Neural cell (in vitro differentiated cells): ENCODE measurements around the gene ADAD2. TPM values are rescaled to one million over a fixed set of nuclear protein-coding genes. Genes with fewer than 3 reads are reported as not detected.

Experiments
- H2AFZ ChIP-seq: fragments of 200-600, 300-800 bp; sonication (generic), shearing (Covaris generic); 2 replicates; pipeline ENCODE4 v1.6.0; 2014; ENCODE audit warnings: low read depth, mild to moderate bottlenecking, antibody characterized with exemption, low read length, moderate library complexity
- H3F3A ChIP-seq: fragments of 200-600 bp; shearing (Covaris generic); 2 replicates; pipeline ENCODE4 v1.6.1; 2016; ENCODE audit warnings: mild to moderate bottlenecking, moderate library complexity, mixed read lengths, antibody characterized with exemption, low read length; ENCODE audit not compliant: insufficient read depth, poor library complexity, severe bottlenecking
- H3K27ac ChIP-seq: fragments of 200-600, 300-800 bp; sonication (generic), shearing (Covaris generic); 2 replicates; pipeline ENCODE4 v1.5.1; 2014; ENCODE audit warnings: mild to moderate bottlenecking, low read length, moderate library complexity
- H3K27me3 ChIP-seq: fragments of 300-800, 200-600 bp; sonication (generic), shearing (Covaris generic); 2 replicates; pipeline ENCODE4 v1.6.0; 2014; ENCODE audit warnings: mild to moderate bottlenecking, low read depth, low read length, moderate library complexity; ENCODE audit not compliant: insufficient read depth
- H3K36me3 ChIP-seq: fragments of 300-800, 200-600 bp; sonication (generic), shearing (Covaris generic); 2 replicates; pipeline ENCODE4 v1.5.1; 2014; ENCODE audit warnings: mild to moderate bottlenecking, antibody characterized with exemption, low read length, moderate library complexity; ENCODE audit not compliant: insufficient read depth
- H3K4me2 ChIP-seq: fragments of 300-800, 200-600 bp; sonication (generic), shearing (Covaris generic); 2 replicates; pipeline ENCODE4 v1.6.0; 2014; ENCODE audit warnings: mild to moderate bottlenecking, low read length
- H3K4me3 ChIP-seq: fragments of 300-800, 200-600 bp; sonication (generic), shearing (Covaris generic); 2 replicates; pipeline ENCODE4 v1.5.1; 2014; ENCODE audit warnings: mild to moderate bottlenecking, low read length, moderate library complexity
- H3K79me2 ChIP-seq: fragments of 200-600 bp; shearing (Covaris generic); replicated peaks from 2 replicates; pipeline ENCODE4 v1.6.0; 2014; ENCODE audit warnings: mild to moderate bottlenecking, low read length, moderate library complexity; ENCODE audit not compliant: insufficient read depth
- H3K9ac ChIP-seq: fragments of 300-800, 200-600 bp; sonication (generic), shearing (Covaris generic); 2 replicates; pipeline ENCODE4 v1.6.1; 2016; ENCODE audit warnings: mild to moderate bottlenecking, low read length, mixed read lengths
- H3K9me2 ChIP-seq: fragments of 200-600 bp; shearing (Covaris generic); 2 replicates; pipeline ENCODE4 v1.6.1; 2016; ENCODE audit warnings: mild to moderate bottlenecking, low read length, mixed read lengths; ENCODE audit not compliant: insufficient read depth
- H3K9me3 ChIP-seq: fragments of 200-600, 300-800 bp; sonication (generic), shearing (Covaris generic); 2 replicates; pipeline ENCODE4 v1.6.1; 2016; ENCODE audit warnings: mild to moderate bottlenecking, mixed run types, low read length, moderate library complexity, mixed read lengths
- H4K20me1 ChIP-seq: fragments of 200-600 bp; shearing (Covaris generic); 2 replicates; pipeline ENCODE4 v1.6.1; 2016; ENCODE audit warnings: mild to moderate bottlenecking, mixed run types; ENCODE audit not compliant: insufficient read depth
- EP300 ChIP-seq: fragments of 450-650 bp; conservative IDR thresholded peaks from 2 replicates; pipeline ENCODE4 v1.6.1; 2014; ENCODE audit warnings: antibody characterized with exemption, mild to moderate bottlenecking, moderate library complexity; ENCODE audit not compliant: poor library complexity, severe bottlenecking
- EZH2 ChIP-seq: fragments of 200-600, 300-800 bp; shearing (Covaris generic), sonication (generic); IDR thresholded peaks from 2 replicates; pipeline ENCODE4 v1.6.1; 2014; ENCODE audit warnings: antibody characterized with exemption, low read length, borderline replicate concordance, mild to moderate bottlenecking; ENCODE audit not compliant: insufficient read depth, poor library complexity, severe bottlenecking
- MXI1 ChIP-seq: fragments of 450-650 bp; conservative IDR thresholded peaks from 2 replicates; pipeline ENCODE4 v1.6.1; 2014; ENCODE audit warnings: antibody characterized with exemption, mild to moderate bottlenecking; ENCODE audit not compliant: poor library complexity, severe bottlenecking
- POLR2AphosphoS5 ChIP-seq: IDR thresholded peaks from 2 replicates; pipeline ENCODE4 v1.6.1; 2012
- RAD21 ChIP-seq: fragments of 450-650 bp; conservative IDR thresholded peaks from 2 replicates; pipeline ENCODE4 v1.6.1; 2014; ENCODE audit warnings: antibody characterized with exemption, mild to moderate bottlenecking, moderate library complexity
- SMC3 ChIP-seq: fragments of 450-650 bp; conservative IDR thresholded peaks from 2 replicates; pipeline ENCODE4 v1.6.1; 2014; ENCODE audit warnings: antibody characterized with exemption, mild to moderate bottlenecking, moderate library complexity; ENCODE audit not compliant: poor library complexity
- TAF1 ChIP-seq: IDR thresholded peaks from 2 replicates; pipeline ENCODE4 v1.6.1; 2012; ENCODE audit warnings: low read depth
- polyA plus RNA-seq: library from polyadenylated mRNA; depleted of rRNA; stranded (reverse); fragments of >200 nt; gene quantifications from 2 replicates; pipeline ENCODE4 v1.2.3, GENCODE V29; 2014
- TF ChIP-seq, protein P1 (sequence below): IDR thresholded peaks from 2 replicates; pipeline ENCODE4 v1.6.1; 2012; ENCODE audit warnings: borderline replicate concordance
- TF ChIP-seq, protein P2 (sequence below): fragments of 450-650 bp; IDR thresholded peaks from 2 replicates; pipeline ENCODE4 v1.5.1; 2014; ENCODE audit warnings: antibody characterized with exemption, mild to moderate bottlenecking, moderate library complexity; ENCODE audit not compliant: poor library complexity, severe bottlenecking

ADAD2 gene
- polyA plus RNA-seq, 1 donor from 2014 or later = not detected

DNA sequence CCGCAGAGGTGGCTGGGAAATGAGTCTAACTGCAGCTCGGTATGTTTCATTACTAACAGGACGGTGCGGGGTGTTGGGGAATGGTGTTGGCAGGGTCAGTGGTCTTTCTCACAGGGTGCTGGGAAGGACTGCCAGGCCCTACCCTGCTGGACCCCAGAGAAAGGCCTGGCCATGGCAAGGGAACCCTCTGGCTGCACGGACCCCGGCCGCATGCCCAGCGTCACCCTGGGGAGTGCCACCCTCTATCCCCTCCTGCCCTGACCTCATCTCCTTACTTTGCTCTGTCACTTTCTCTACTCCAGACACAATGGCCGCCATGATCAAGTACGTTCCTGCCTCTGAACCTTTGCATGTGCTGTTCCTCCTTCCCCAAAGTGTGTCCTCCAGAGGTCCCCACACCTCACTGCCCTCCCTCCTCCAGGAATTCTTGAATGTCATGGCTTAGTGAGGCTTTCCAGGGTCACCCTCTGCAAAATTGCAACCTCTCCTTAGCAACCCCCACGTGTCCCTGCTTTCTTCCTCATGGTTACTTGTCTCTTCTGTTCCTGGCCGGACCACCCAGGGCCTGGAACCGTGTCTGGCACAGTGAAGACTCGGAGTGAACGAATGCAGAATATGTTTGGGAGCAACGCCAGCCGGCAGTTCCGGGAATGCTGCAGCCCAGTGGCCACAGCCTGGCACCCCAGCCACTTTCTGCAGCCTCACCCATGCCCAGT, 15.2 kb downstream of the ADAD2 start:
- H3K79me2 ChIP-seq = no peaks in the 10 kb centered on the region
- no peaks in the 10 kb centered on the region for H4K20me1 ChIP-seq
- H3K27me3 ChIP-seq = no peaks in the 10 kb centered on the region
- H2AFZ ChIP-seq = no peak overlapping the region
- no peak overlapping the region for H3K27ac ChIP-seq
- H3K4me3 ChIP-seq = no peak overlapping the region
- H3K36me3 ChIP-seq = no peaks in the 10 kb centered on the region
- no peak overlapping the region for H3K4me2 ChIP-seq
- no peak overlapping the region for H3K9ac ChIP-seq
- no peaks in the 10 kb centered on the region for H3K9me3 ChIP-seq
- no peaks in the 10 kb centered on the region for H3K9me2 ChIP-seq
- H3F3A ChIP-seq = no peaks in the 10 kb centered on the region
- TF ChIP-seq, protein P1, sequence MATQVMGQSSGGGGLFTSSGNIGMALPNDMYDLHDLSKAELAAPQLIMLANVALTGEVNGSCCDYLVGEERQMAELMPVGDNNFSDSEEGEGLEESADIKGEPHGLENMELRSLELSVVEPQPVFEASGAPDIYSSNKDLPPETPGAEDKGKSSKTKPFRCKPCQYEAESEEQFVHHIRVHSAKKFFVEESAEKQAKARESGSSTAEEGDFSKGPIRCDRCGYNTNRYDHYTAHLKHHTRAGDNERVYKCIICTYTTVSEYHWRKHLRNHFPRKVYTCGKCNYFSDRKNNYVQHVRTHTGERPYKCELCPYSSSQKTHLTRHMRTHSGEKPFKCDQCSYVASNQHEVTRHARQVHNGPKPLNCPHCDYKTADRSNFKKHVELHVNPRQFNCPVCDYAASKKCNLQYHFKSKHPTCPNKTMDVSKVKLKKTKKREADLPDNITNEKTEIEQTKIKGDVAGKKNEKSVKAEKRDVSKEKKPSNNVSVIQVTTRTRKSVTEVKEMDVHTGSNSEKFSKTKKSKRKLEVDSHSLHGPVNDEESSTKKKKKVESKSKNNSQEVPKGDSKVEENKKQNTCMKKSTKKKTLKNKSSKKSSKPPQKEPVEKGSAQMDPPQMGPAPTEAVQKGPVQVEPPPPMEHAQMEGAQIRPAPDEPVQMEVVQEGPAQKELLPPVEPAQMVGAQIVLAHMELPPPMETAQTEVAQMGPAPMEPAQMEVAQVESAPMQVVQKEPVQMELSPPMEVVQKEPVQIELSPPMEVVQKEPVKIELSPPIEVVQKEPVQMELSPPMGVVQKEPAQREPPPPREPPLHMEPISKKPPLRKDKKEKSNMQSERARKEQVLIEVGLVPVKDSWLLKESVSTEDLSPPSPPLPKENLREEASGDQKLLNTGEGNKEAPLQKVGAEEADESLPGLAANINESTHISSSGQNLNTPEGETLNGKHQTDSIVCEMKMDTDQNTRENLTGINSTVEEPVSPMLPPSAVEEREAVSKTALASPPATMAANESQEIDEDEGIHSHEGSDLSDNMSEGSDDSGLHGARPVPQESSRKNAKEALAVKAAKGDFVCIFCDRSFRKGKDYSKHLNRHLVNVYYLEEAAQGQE = no peak
- TF ChIP-seq TAF1 = no peak

- Histone ChIP-seq H3K27ac (no peak overlapping the region), H3K9ac (no peak overlapping the region), H3K36me3 (no peaks in the 10 kb centered on the region), H2AFZ (no peak overlapping the region), H3K9me3 (no peaks in the 10 kb centered on the region), H3K27me3 (no peaks in the 10 kb centered on the region), H3K9me2 (no peaks in the 10 kb centered on the region), H3K4me2 (no peak overlapping the region), H3K4me3 (no peak overlapping the region), H3F3A (no peaks in the 10 kb centered on the region), H4K20me1 (no peaks in the 10 kb centered on the region), H3K79me2 (no peaks in the 10 kb centered on the region)
- no peak for TF ChIP-seq SMC3
- no peak for TF ChIP-seq POLR2AphosphoS5
- no peak for TF ChIP-seq MXI1
- TF ChIP-seq, protein P2, sequence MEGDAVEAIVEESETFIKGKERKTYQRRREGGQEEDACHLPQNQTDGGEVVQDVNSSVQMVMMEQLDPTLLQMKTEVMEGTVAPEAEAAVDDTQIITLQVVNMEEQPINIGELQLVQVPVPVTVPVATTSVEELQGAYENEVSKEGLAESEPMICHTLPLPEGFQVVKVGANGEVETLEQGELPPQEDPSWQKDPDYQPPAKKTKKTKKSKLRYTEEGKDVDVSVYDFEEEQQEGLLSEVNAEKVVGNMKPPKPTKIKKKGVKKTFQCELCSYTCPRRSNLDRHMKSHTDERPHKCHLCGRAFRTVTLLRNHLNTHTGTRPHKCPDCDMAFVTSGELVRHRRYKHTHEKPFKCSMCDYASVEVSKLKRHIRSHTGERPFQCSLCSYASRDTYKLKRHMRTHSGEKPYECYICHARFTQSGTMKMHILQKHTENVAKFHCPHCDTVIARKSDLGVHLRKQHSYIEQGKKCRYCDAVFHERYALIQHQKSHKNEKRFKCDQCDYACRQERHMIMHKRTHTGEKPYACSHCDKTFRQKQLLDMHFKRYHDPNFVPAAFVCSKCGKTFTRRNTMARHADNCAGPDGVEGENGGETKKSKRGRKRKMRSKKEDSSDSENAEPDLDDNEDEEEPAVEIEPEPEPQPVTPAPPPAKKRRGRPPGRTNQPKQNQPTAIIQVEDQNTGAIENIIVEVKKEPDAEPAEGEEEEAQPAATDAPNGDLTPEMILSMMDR = no peak
- no peak for TF ChIP-seq TAF1
- TF ChIP-seq EZH2 = no peak
- TF ChIP-seq, protein P1 = no peak
- TF ChIP-seq RAD21 = no peak
- no peak for TF ChIP-seq EP300
Observed at GRCh38 chr16:84207251-84207650, 16.3 kb downstream of the ADAD2 start.
